Mucosa of descending colon (tissue), 3 donors: Measurements from ENCODE around the gene DND1. TPM values are rescaled to one million over a fixed set of nuclear protein-coding genes. Genes with fewer than 3 reads are reported as not detected.
A peak's percentile ranks its signal among the peaks of the same experiment; 100 is the strongest.
"Not testable (repeated sequence)": the region's sequence is repeated elsewhere in the genome, so short reads cannot be mapped to it uniquely, and the experiment has no call there.

ENCODE experiments used
- ATAC-seq: fragments of 200-7000 bp; cut with Tn5 transposase; one replicate; pipeline ENCODE4 v1.9.1; 2020; ENCODE audit warnings: mild to moderate bottlenecking, moderate library complexity
- DNase-seq, 3 donors: peaks; one replicate each; pipeline ENCODE4 v3.0.0-alpha.2; 2020
- H3K36me3 ChIP-seq: fragments of 200-600 bp; one replicate; pipeline ENCODE4 v1.8.0; 2021; ENCODE audit warnings: low read depth, mild to moderate bottlenecking
- H3K4me1 ChIP-seq: fragments of 200-600 bp; one replicate; pipeline ENCODE4 v1.8.0; 2021; ENCODE audit warnings: low read depth, mild to moderate bottlenecking
- H3K4me3 ChIP-seq: fragments of 200-600 bp; one replicate; pipeline ENCODE4 v1.8.0; 2021; ENCODE audit warnings: mild to moderate bottlenecking
- H3K9me3 ChIP-seq: fragments of 200-600 bp; one replicate; pipeline ENCODE4 v1.8.0; 2021; ENCODE audit warnings: mild to moderate bottlenecking
- CTCF ChIP-seq: fragments of 200-600 bp; IDR thresholded peaks from one replicate; pipeline ENCODE4 v1.8.0; 2022; ENCODE audit warnings: antibody characterized with exemption, mild to moderate bottlenecking
- intact Hi-C, 2 donors: fragments of 100-400 bp; cut with DNase I in 1 of 2; cut with micrococcal nuclease in 1 of 2; formaldehyde crosslinking; loops; one replicate each; pipeline versions ENCODE4 v1.11.0 to v1.11.1; 2022; cut with DNase I, micrococcal nuclease
- total RNA-seq, 3 donors: library from RNA; stranded (reverse); fragmentation: NEBNext Ultra II Directional in 2 of 3; extraction: Animal tissue kit (Norgen Biotek cat#: 25700) in 2 of 3; gene quantifications; one replicate each; pipeline versions ENCODE4 v1.2.1 to v1.2.4, GENCODE V29; 2021 to 2023
- donor health status: DM: no; HTN: no; CAD: no; lungs with moderate emphysema.
- donor health status: DM: no; HTN: no; CAD: no.
- donor health status: DM: no; HTN: yes; CAD: no.

Gene DND1
- total RNA-seq, 3 donors from 2014 or later: 0.95 to 1.6 (median 1.1) TPM

GRCh38 chr5:140710899-140711552 lies 37.6 kb upstream of the DND1 start:
- Histone ChIP-seq H3K36me3 (no peaks in the 10 kb centered on the region), H3K4me3 (peak overlapping the region; percentile 23), H3K4me1 (no peaks in the 10 kb centered on the region), H3K9me3 (no peaks in the 10 kb centered on the region)
- ATAC-seq (peak; percentile 92), DNase-seq (peak; percentile 88 to 92 (median 88))
- intact Hi-C loops: loop anchor here in 1 of 2 donors (10.0 kb wide), 1 partner anchor 346 kb away; the partner anchor contains the start of gene SLC4A9
- peak; percentile 2 for TF ChIP-seq CTCF

- H3K4me3 ChIP-seq, H3K9me3 ChIP-seq, DNase-seq, ATAC-seq, H3K4me1 ChIP-seq, intact Hi-C loops: not testable (repeated sequence)
- H3K36me3 ChIP-seq: peaks cover 11% of the 10 kb centered on the region
These were observed 35.4 kb upstream of the DND1 start for GRCh38 chr5:140708787-140709186.

- peaks cover 11% of the 10 kb centered on the region for H3K36me3 ChIP-seq
- intact Hi-C loops: no loop called here
- no peaks in the 10 kb centered on the region for H3K4me1 ChIP-seq
- DNase-seq (no peak), ATAC-seq (no peak)
- H3K9me3 ChIP-seq: no peaks in the 10 kb centered on the region
- no peak for TF ChIP-seq CTCF
- no peak overlapping the region for H3K4me3 ChIP-seq
These were observed 34.4 kb upstream of the DND1 start for GRCh38 chr5:140707812-140708211.

GRCh38 chr5:140700177-140701144 lies 27.1 kb upstream of the DND1 start, which contains the start of gene ZMAT2:
Gene ZMAT2 (plus strand): TSS chr5:140700447. CDS start chr5:140700461, 14 bp downstream.
- intact Hi-C loops: no loop called here
- ATAC-seq: peak; percentile 100

GRCh38 chr5:140696891-140697492 lies 23.6 kb upstream of the DND1 start:
- intact Hi-C loops: no loop called here
- no peaks in the 10 kb centered on the region for H3K9me3 ChIP-seq
- no peak overlapping the region for H3K4me3 ChIP-seq
- peaks cover 26% of the 10 kb centered on the region for H3K36me3 ChIP-seq
- DNase-seq: no peak
- TF ChIP-seq CTCF: no peak
- no peak for ATAC-seq
- H3K4me1 ChIP-seq: peaks cover 20% of the 10 kb centered on the region

More at GRCh38 chr5:140700177-140701144, 27.1 kb upstream of the DND1 start, which contains the start of gene ZMAT2:
- Histone ChIP-seq H3K9me3 (no peaks in the 10 kb centered on the region), H3K4me1 (peaks cover 9% of the 10 kb centered on the region), H3K36me3 (peaks cover 35% of the 10 kb centered on the region), H3K4me3 (peak within 1 kb of the TSS; percentile 52)
- peak; percentile 95 to 98 (median 96) for DNase-seq
- TF ChIP-seq CTCF: no peak
